HepG2 (cell line): Measurements from ENCODE around the gene FBXW5. TPM values are rescaled to one million over a fixed set of nuclear protein-coding genes. Genes with fewer than 3 reads are reported as not detected.

Experiments used
- EP300 ChIP-seq, 3 experiments: sonication (generic) in 1 of 3; formaldehyde crosslinking in 1 of 3; IDR thresholded peaks; 2 replicates each; pipeline versions ENCODE4 v1.5.1 to v1.6.1; 2011 to 2020; ENCODE audit warnings: low read depth in 2 of 3, low read length in 2 of 3, borderline replicate concordance in 1 of 3, improper control_type of control experiment in 1 of 3, mild to moderate bottlenecking in 1 of 3, missing genetic modification reagents in 1 of 3, moderate library complexity in 1 of 3
- EZH2 ChIP-seq: conservative IDR thresholded peaks from 2 replicates; pipeline ENCODE4 v1.6.1; 2012; ENCODE audit warnings: mild to moderate bottlenecking, low read depth, low read length, moderate library complexity
- GTF3A ChIP-seq: sonication (generic); formaldehyde crosslinking; conservative IDR thresholded peaks from 2 replicates; pipeline ENCODE4 v1.4.0; 2020; ENCODE audit warnings: mild to moderate bottlenecking, missing genetic modification reagents
- HMGA1 ChIP-seq: sonication (generic); formaldehyde crosslinking; conservative IDR thresholded peaks from 2 replicates; pipeline ENCODE4 v1.4.0; 2020; ENCODE audit warnings: missing genetic modification reagents
- NFRKB ChIP-seq: fragments of 450-650 bp; IDR thresholded peaks from 2 replicates; pipeline ENCODE4 v1.6.1; 2017
- PRPF4 ChIP-seq: fragments of 200-400 bp; formaldehyde crosslinking; IDR thresholded peaks from 2 replicates; pipeline ENCODE4 v1.6.1; 2016; ENCODE audit warnings: low read length, low read depth; ENCODE audit not compliant: poor library complexity, severe bottlenecking
- PTBP1 ChIP-seq: fragments of 200-400 bp; formaldehyde crosslinking; IDR thresholded peaks from 2 replicates; pipeline ENCODE4 v1.6.1; 2018; ENCODE audit warnings: low read length, low read depth; ENCODE audit not compliant: poor library complexity, severe bottlenecking
- TBX3 ChIP-seq: fragments of 450-650 bp; IDR thresholded peaks from 2 replicates; pipeline ENCODE4 v1.6.1; 2017; ENCODE audit warnings: antibody characterized with exemption, mild to moderate bottlenecking, inconsistent platforms, borderline replicate concordance
- ZBTB8A ChIP-seq: sonication (generic); formaldehyde crosslinking; IDR thresholded peaks from 2 replicates; pipeline ENCODE4 v1.4.0; 2020; ENCODE audit warnings: mild to moderate bottlenecking, low read depth, missing genetic modification reagents, borderline replicate concordance
- ZMYM3 ChIP-seq: sonication (generic); formaldehyde crosslinking; IDR thresholded peaks from 2 replicates; pipeline ENCODE4 v1.5.1; 2020; ENCODE audit warnings: mild to moderate bottlenecking, missing genetic modification reagents
- ZNF232 ChIP-seq: sonication (generic); formaldehyde crosslinking; IDR thresholded peaks from 2 replicates; pipeline ENCODE4 v1.4.0; 2020; ENCODE audit warnings: missing genetic modification reagents, borderline replicate concordance
- ZNF256 ChIP-seq: sonication (generic); formaldehyde crosslinking; conservative IDR thresholded peaks from 2 replicates; pipeline ENCODE4 v1.4.0; 2020; ENCODE audit warnings: missing genetic modification reagents
- ZNF260 ChIP-seq: sonication (generic); formaldehyde crosslinking; IDR thresholded peaks from 2 replicates; pipeline ENCODE4 v1.4.0; 2020; ENCODE audit warnings: missing genetic modification reagents, low read depth, mild to moderate bottlenecking, borderline replicate concordance
- ZNF382 ChIP-seq: sonication (generic); formaldehyde crosslinking; IDR thresholded peaks from 2 replicates; pipeline ENCODE4 v1.5.0; 2020; ENCODE audit warnings: missing genetic modification reagents, mild to moderate bottlenecking, borderline replicate concordance
- ZNF616 ChIP-seq: sonication (generic); formaldehyde crosslinking; IDR thresholded peaks from 2 replicates; pipeline ENCODE4 v1.5.0; 2020; ENCODE audit warnings: low read depth, mild to moderate bottlenecking, missing genetic modification reagents
- ZNF720 ChIP-seq: sonication (generic); formaldehyde crosslinking; IDR thresholded peaks from 2 replicates; pipeline ENCODE4 v1.4.0; 2020; ENCODE audit warnings: missing genetic modification reagents
- polyA plus RNA-seq, 8 experiments: library from polyadenylated mRNA; depleted of rRNA in 3 of 8; stranded (reverse) in 7 of 8; unstranded in 1 of 8; fragments of >200 nt; fragmentation: Illumina TruSeq in 4 of 8; extraction: Trizol in 4 of 8; gene quantifications; 2 replicates each; pipeline versions ENCODE4 v1.2.1 to v1.2.3, GENCODE V29; 2011 to 2016; ENCODE audit warnings: low read depth in 4 of 8, missing spikeins in 1 of 8, mixed read lengths in 1 of 8; ENCODE audit not compliant: insufficient read depth in 1 of 8
- total RNA-seq, 5 experiments: library from RNA; depleted of rRNA; stranded (reverse); fragments of >200 nt; fragmentation: Illumina TruSeq; extraction: Trizol; gene quantifications; 2 replicates each; pipeline ENCODE4 v1.2.3, GENCODE V29; 2016; ENCODE audit warnings: low read depth in 1 of 5
- TF ChIP-seq, protein P1 (sequence below): sonication (generic); formaldehyde crosslinking; IDR thresholded peaks from 2 replicates; pipeline ENCODE4 v1.4.0; 2020; ENCODE audit warnings: mild to moderate bottlenecking, missing genetic modification reagents
- TF ChIP-seq, protein P2 (sequence below): IDR thresholded peaks from 2 replicates; pipeline ENCODE4 v1.6.1; 2016; ENCODE audit warnings: missing compliant biosample characterization, missing genetic modification reagents, borderline replicate concordance
- TF ChIP-seq, protein P3 (sequence below): sonication (generic); formaldehyde crosslinking; IDR thresholded peaks from 2 replicates; pipeline ENCODE4 v1.8.1; 2023; ENCODE audit warnings: mild to moderate bottlenecking, inconsistent platforms, moderate library complexity, missing genetic modification reagents, borderline replicate concordance
- TF ChIP-seq, protein P4 (sequence below): sonication (generic); formaldehyde crosslinking; IDR thresholded peaks from 2 replicates; pipeline ENCODE4 v1.4.0; 2020; ENCODE audit warnings: mild to moderate bottlenecking, missing genetic modification reagents, borderline replicate concordance

The FBXW5 gene
- total and polyA plus RNA-seq, 2 of the 13 experiments (the other 11 are each of a cell fraction or from before 2014, with no cell fraction given): 52.0 to 60.4 TPM

DNA sequence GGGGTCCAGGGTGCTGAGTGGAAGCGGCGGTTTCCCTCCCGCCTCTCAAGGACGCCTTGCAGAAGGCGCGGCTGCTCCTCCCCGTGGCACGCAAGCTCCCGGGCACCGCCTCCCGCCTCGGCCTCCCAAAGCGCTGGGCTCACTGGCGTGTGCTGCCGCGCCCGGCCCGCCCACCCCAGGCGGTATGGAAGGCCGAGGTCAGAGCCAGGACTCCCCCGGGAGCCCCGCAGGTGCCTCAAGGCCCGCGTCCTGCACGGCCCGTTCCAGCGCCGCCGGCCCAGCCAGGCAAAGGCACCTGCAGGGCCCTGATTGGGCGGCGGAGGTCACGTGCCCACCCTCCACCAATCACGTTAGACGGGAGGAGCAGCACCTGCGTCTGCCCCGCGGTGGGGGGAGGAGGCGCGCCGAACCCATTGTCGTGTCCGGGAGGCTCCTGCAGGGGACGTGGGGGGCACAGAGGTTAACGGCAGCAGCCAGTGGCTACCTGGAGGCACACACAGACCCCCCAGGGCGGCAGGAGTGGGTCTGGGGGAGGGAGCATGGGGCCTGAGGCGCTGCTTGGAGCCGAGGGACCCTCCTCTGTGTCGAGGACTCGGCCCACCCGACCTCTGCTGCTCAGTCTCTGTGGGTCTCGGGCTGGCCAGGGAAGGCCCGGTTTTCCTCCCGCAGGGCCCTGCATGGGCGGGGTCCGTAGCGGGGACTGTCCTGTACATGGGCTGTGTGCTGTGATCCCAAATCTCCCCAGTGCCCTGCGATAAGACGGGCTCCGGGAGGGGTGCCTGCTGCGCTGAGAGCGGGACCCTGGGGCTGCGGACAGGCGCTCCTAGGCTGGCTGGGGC, 5.5 kb upstream of the FBXW5 start (continued):
- no peak; a peak in 1 of 4 replicates for TF ChIP-seq EP300 (IDR thresholded peaks at IDR 0.05; ENCODE audit: low read depth in 2 of 2, low read length in 2 of 2)
- peak; percentile 29; the same call in 1 of the 2 replicates for TF ChIP-seq EP300 (CRISPR knock-in tag; IDR thresholded peaks at IDR 0.05; ENCODE audit: borderline replicate concordance)
- TF ChIP-seq PRPF4: no peak
- TF ChIP-seq GTF3A (CRISPR knock-in tag): no peak
- no peak for TF ChIP-seq NFRKB
- no peak for TF ChIP-seq ZNF720
- no peak for TF ChIP-seq ZNF382 (CRISPR knock-in tag)
- no peak for TF ChIP-seq HMGA1 (CRISPR knock-in tag)
- TF ChIP-seq ZNF232: 0 out of 2 replicates have a peak, but pooled peaks have one; percentile 52
- peak; percentile 33; the same call in 1 of the 2 replicates for TF ChIP-seq ZMYM3 (CRISPR knock-in tag)
- TF ChIP-seq, protein P1, sequence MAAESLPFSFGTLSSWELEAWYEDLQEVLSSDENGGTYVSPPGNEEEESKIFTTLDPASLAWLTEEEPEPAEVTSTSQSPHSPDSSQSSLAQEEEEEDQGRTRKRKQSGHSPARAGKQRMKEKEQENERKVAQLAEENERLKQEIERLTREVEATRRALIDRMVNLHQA (CRISPR knock-in tag): no peak
- TF ChIP-seq ZNF256 (CRISPR knock-in tag): no peak
- TF ChIP-seq, protein P2, sequence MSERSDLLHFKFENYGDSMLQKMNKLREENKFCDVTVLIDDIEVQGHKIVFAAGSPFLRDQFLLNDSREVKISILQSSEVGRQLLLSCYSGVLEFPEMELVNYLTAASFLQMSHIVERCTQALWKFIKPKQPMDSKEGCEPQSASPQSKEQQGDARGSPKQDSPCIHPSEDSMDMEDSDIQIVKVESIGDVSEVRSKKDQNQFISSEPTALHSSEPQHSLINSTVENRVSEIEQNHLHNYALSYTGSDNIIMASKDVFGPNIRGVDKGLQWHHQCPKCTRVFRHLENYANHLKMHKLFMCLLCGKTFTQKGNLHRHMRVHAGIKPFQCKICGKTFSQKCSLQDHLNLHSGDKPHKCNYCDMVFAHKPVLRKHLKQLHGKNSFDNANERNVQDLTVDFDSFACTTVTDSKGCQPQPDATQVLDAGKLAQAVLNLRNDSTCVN: no peak
- no peak; the same call in 1 of the 2 replicates for TF ChIP-seq ZNF616
- no peak for TF ChIP-seq EZH2
- TF ChIP-seq TBX3: no peak
- TF ChIP-seq, protein P3, sequence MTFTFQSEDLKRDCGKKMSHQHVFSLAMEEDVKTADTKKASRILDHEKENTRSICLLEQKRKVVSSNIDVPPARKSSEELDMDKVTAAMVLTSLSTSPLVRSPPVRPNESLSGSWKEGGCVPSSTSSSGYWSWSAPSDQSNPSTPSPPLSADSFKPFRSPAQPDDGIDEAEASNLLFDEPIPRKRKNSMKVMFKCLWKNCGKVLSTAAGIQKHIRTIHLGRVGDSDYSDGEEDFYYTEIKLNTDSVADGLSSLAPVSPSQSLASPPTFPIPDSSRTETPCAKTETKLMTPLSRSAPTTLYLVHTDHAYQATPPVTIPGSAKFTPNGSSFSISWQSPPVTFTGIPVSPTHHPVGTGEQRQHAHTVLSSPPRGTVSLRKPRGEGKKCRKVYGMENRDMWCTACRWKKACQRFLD (CRISPR knock-in tag): no peak
- peak; percentile 1 for TF ChIP-seq PTBP1
- TF ChIP-seq, protein P4, sequence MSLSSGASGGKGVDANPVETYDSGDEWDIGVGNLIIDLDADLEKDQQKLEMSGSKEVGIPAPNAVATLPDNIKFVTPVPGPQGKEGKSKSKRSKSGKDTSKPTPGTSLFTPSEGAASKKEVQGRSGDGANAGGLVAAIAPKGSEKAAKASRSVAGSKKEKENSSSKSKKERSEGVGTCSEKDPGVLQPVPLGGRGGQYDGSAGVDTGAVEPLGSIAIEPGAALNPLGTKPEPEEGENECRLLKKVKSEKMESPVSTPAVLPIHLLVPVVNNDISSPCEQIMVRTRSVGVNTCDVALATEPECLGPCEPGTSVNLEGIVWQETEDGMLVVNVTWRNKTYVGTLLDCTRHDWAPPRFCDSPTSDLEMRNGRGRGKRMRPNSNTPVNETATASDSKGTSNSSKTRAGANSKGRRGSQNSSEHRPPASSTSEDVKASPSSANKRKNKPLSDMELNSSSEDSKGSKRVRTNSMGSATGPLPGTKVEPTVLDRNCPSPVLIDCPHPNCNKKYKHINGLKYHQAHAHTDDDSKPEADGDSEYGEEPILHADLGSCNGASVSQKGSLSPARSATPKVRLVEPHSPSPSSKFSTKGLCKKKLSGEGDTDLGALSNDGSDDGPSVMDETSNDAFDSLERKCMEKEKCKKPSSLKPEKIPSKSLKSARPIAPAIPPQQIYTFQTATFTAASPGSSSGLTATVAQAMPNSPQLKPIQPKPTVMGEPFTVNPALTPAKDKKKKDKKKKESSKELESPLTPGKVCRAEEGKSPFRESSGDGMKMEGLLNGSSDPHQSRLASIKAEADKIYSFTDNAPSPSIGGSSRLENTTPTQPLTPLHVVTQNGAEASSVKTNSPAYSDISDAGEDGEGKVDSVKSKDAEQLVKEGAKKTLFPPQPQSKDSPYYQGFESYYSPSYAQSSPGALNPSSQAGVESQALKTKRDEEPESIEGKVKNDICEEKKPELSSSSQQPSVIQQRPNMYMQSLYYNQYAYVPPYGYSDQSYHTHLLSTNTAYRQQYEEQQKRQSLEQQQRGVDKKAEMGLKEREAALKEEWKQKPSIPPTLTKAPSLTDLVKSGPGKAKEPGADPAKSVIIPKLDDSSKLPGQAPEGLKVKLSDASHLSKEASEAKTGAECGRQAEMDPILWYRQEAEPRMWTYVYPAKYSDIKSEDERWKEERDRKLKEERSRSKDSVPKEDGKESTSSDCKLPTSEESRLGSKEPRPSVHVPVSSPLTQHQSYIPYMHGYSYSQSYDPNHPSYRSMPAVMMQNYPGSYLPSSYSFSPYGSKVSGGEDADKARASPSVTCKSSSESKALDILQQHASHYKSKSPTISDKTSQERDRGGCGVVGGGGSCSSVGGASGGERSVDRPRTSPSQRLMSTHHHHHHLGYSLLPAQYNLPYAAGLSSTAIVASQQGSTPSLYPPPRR (CRISPR knock-in tag): 0 out of 2 replicates have a peak, but pooled peaks have one; percentile 38
- TF ChIP-seq ZNF260 (CRISPR knock-in tag): no peak
- no peak for TF ChIP-seq ZBTB8A (CRISPR knock-in tag)
